Astrocyte of the hippocampus (primary cell): ENCODE results near the gene ST6GAL1.
"Not testable (repeated sequence)": the region's sequence is repeated elsewhere in the genome, so short reads cannot be mapped to it uniquely, and the experiment has no call there.

Experiments used
- DNase-seq: peaks from one replicate; pipeline ENCODE4 v3.0.0; 2011; ENCODE audit warnings: low read depth, low spot score

The ST6GAL1 gene

GRCh38 chr3:186993210-186993782 lies 63.0 kb downstream of the ST6GAL1 start:
- DNase-seq: no peak

- DNase-seq: no peak
Measured at GRCh38 chr3:186994000-186994955, 64.0 kb downstream of the ST6GAL1 start.

- DNase-seq: no peak
Measured at GRCh38 chr3:186996356-186996755, 66.0 kb downstream of the ST6GAL1 start.

GRCh38 chr3:186997061-186997460 lies 66.7 kb downstream of the ST6GAL1 start:
- DNase-seq: no peak

- DNase-seq: no peak
Measured at GRCh38 chr3:186997473-186997939, 67.2 kb downstream of the ST6GAL1 start.

GRCh38 chr3:186998937-186999368 lies 68.6 kb downstream of the ST6GAL1 start:
- no peak for DNase-seq

GRCh38 chr3:187000711-187001151 lies 70.4 kb downstream of the ST6GAL1 start:
- DNase-seq: no peak

GRCh38 chr3:187002915-187003314 lies 72.6 kb downstream of the ST6GAL1 start:
- no peak for DNase-seq

GRCh38 chr3:187005827-187006481 lies 75.6 kb downstream of the ST6GAL1 start:
- DNase-seq: no peak

- no peak for DNase-seq
Measured at GRCh38 chr3:187006864-187007630, 76.7 kb downstream of the ST6GAL1 start.

- DNase-seq: not testable (repeated sequence)
Measured at GRCh38 chr3:187010382-187010781, 80.1 kb downstream of the ST6GAL1 start.

GRCh38 chr3:187011915-187012314 lies 81.6 kb downstream of the ST6GAL1 start:
- DNase-seq: no peak

- peak; percentile 11 for DNase-seq
Measured at GRCh38 chr3:187012609-187013051, 82.3 kb downstream of the ST6GAL1 start.

- DNase-seq: no peak
Measured at GRCh38 chr3:187013159-187013716, 82.9 kb downstream of the ST6GAL1 start.

- peak; percentile 43 for DNase-seq
Measured at GRCh38 chr3:187014417-187014864, 84.1 kb downstream of the ST6GAL1 start.

GRCh38 chr3:187015903-187016638 lies 85.7 kb downstream of the ST6GAL1 start:
- DNase-seq: no peak

GRCh38 chr3:187016639-187017345 lies 86.5 kb downstream of the ST6GAL1 start:
- no peak for DNase-seq

GRCh38 chr3:187017511-187018230 lies 87.3 kb downstream of the ST6GAL1 start:
- no peak for DNase-seq

GRCh38 chr3:187019542-187020072 lies 89.3 kb downstream of the ST6GAL1 start:
- DNase-seq: no peak
